Measurements from ENCODE around the gene BNC2.

The BNC2 gene

DNA sequence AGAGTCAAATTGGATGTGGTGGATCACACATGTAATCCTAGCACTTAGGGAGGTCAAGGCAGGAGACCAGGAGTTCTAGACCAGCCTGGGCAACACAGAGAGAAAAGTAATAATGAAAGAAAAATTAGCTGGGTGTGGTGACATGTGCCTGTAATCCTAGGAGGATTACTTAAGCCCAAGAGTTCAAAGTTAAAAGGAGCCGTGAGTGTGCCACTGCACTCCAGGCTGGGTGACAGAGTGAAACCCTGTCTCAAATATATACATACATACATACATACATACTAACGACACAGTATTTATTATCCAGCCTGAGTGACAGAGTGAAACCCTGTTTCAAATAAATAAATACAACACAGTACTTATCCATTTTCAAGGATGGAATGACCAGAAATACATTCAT is 180.3 kb downstream of the BNC2 start:
- Histone ChIP-seq H4K20me1 (ENCODE audit: insufficient read depth, low read length, poor library complexity, severe bottlenecking) (no peaks in the 10 kb centered on the region), H3K4me3 (ENCODE audit: low read length, poor library complexity, severe bottlenecking) (no peak overlapping the region), H3K4me1 (ENCODE audit: insufficient read depth, low read length, poor library complexity, severe bottlenecking) (peaks cover 27% of the 10 kb centered on the region), H3K36me3 (ENCODE audit: insufficient read depth, low read length) (no peaks in the 10 kb centered on the region), H3K9me3 (ENCODE audit: insufficient read depth, low read depth, low read length) (no peaks in the 10 kb centered on the region), H2AFZ (ENCODE audit: low read length) (no peak overlapping the region), H3K79me2 (ENCODE audit: insufficient read depth, low read length) (no peaks in the 10 kb centered on the region), H3K9me2 (replicated peaks; ENCODE audit: low read depth, low read length) (no peaks in the 10 kb centered on the region), H3K4me2 (ENCODE audit: low read depth, low read length, poor library complexity, severe bottlenecking) (no peak overlapping the region), H3K9ac (ENCODE audit: low read depth, low read length, poor library complexity, severe bottlenecking) (no peak overlapping the region), H3K27me3 (ENCODE audit: insufficient read depth, low read length, poor library complexity, severe bottlenecking) (no peaks in the 10 kb centered on the region), H3F3A (ENCODE audit: low read depth) (peaks cover 7% of the 10 kb centered on the region; the same call in 1 of the 2 replicates)
- no peak for TF ChIP-seq EZH2phosphoT487 (IDR thresholded peaks at IDR 0.05; ENCODE audit: borderline replicate concordance)
- TF ChIP-seq, protein P1, sequence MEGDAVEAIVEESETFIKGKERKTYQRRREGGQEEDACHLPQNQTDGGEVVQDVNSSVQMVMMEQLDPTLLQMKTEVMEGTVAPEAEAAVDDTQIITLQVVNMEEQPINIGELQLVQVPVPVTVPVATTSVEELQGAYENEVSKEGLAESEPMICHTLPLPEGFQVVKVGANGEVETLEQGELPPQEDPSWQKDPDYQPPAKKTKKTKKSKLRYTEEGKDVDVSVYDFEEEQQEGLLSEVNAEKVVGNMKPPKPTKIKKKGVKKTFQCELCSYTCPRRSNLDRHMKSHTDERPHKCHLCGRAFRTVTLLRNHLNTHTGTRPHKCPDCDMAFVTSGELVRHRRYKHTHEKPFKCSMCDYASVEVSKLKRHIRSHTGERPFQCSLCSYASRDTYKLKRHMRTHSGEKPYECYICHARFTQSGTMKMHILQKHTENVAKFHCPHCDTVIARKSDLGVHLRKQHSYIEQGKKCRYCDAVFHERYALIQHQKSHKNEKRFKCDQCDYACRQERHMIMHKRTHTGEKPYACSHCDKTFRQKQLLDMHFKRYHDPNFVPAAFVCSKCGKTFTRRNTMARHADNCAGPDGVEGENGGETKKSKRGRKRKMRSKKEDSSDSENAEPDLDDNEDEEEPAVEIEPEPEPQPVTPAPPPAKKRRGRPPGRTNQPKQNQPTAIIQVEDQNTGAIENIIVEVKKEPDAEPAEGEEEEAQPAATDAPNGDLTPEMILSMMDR (conservative IDR thresholded peaks at IDR 0.05; ENCODE audit: low read length): no peak

DNA sequence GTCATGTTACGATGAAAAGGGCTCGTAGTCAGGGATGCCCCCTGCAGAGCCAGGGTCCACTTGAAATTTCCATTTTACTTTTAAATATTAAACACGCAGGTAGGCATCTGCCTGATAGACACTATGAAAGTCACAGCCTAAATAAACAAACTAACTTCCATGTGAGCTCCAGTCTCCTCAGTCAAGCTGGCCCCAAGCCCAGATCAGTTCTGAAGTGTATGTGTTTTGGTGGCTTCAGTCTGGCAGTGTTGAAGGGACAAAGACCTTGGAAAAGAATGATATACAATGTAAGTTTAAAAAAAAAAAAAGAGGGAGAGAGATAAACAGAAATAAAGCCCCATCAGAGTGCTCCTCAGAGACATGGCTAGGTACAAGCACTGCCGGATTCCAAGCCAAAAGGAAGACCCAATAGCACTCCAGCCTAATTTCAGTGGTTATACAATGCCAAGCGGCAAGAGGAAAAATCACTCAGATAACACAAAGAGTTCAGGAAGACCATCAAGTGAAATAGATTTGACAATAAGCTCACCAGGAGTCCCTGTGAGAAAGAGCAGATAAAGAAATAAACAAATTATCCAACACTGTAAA is 181.0 kb downstream of the BNC2 start:
- H3K9me3 ChIP-seq (ENCODE audit: insufficient read depth, low read depth, low read length): no peaks in the 10 kb centered on the region
- no peaks in the 10 kb centered on the region for H4K20me1 ChIP-seq (ENCODE audit: insufficient read depth, low read length, poor library complexity, severe bottlenecking)
- peaks cover 27% of the 10 kb centered on the region for H3K4me1 ChIP-seq (ENCODE audit: insufficient read depth, low read length, poor library complexity, severe bottlenecking)
- no peak overlapping the region for H3K4me2 ChIP-seq (ENCODE audit: low read depth, low read length, poor library complexity, severe bottlenecking)
- TF ChIP-seq, protein P1 (conservative IDR thresholded peaks at IDR 0.05; ENCODE audit: low read length): no peak
- TF ChIP-seq EZH2phosphoT487 (IDR thresholded peaks at IDR 0.05; ENCODE audit: borderline replicate concordance): no peak
- no peaks in the 10 kb centered on the region for H3K27me3 ChIP-seq (ENCODE audit: insufficient read depth, low read length, poor library complexity, severe bottlenecking)
- H3F3A ChIP-seq (ENCODE audit: low read depth): peaks cover 7% of the 10 kb centered on the region; the same call in 1 of the 2 replicates
- no peak overlapping the region for H3K4me3 ChIP-seq (ENCODE audit: low read length, poor library complexity, severe bottlenecking)
- no peaks in the 10 kb centered on the region for H3K9me2 ChIP-seq (replicated peaks; ENCODE audit: low read depth, low read length)
- H3K9ac ChIP-seq (ENCODE audit: low read depth, low read length, poor library complexity, severe bottlenecking): no peak overlapping the region
- H2AFZ ChIP-seq (ENCODE audit: low read length): no peak overlapping the region
- no peaks in the 10 kb centered on the region for H3K36me3 ChIP-seq (ENCODE audit: insufficient read depth, low read length)
- no peaks in the 10 kb centered on the region for H3K79me2 ChIP-seq (ENCODE audit: insufficient read depth, low read length)

DNA sequence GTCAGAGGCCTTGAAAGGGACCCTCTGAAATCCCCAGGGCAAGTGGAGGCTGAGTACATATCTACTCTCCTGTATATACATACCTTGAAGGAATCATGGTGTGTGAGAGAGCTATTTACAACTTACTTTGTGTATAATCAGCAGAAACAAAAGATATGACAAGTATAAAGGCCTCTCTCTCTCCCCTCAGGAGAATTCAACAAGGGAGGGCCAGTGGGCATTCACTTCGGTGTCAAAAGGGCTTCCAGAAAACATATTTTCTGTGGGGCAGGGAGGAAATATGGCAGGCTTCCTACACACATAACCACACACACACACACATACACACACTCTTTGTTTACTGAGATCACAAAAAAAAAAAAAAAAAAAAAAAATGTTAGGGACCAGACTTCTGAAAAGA is 181.7 kb downstream of the BNC2 start:
- Histone ChIP-seq H3F3A (ENCODE audit: low read depth) (peaks cover 5% of the 10 kb centered on the region; the same call in 1 of the 2 replicates), H3K36me3 (ENCODE audit: insufficient read depth, low read length) (no peaks in the 10 kb centered on the region), H3K27me3 (ENCODE audit: insufficient read depth, low read length, poor library complexity, severe bottlenecking) (no peaks in the 10 kb centered on the region), H3K9ac (ENCODE audit: low read depth, low read length, poor library complexity, severe bottlenecking) (no peak overlapping the region), H3K9me2 (replicated peaks; ENCODE audit: low read depth, low read length) (no peaks in the 10 kb centered on the region), H3K4me2 (ENCODE audit: low read depth, low read length, poor library complexity, severe bottlenecking) (no peak overlapping the region), H3K79me2 (ENCODE audit: insufficient read depth, low read length) (no peaks in the 10 kb centered on the region), H4K20me1 (ENCODE audit: insufficient read depth, low read length, poor library complexity, severe bottlenecking) (no peaks in the 10 kb centered on the region), H3K4me3 (ENCODE audit: low read length, poor library complexity, severe bottlenecking) (no peak overlapping the region), H3K9me3 (ENCODE audit: insufficient read depth, low read depth, low read length) (no peaks in the 10 kb centered on the region), H3K4me1 (ENCODE audit: insufficient read depth, low read length, poor library complexity, severe bottlenecking) (peaks cover 20% of the 10 kb centered on the region), H2AFZ (ENCODE audit: low read length) (no peak overlapping the region)
- TF ChIP-seq EZH2phosphoT487 (IDR thresholded peaks at IDR 0.05; ENCODE audit: borderline replicate concordance): no peak
- TF ChIP-seq, protein P1 (conservative IDR thresholded peaks at IDR 0.05; ENCODE audit: low read length): no peak

Data from Loucy (cell line).